ENCODE measurements around the gene ATF7.

Gene ATF7

GRCh38 chr12:53486736-53487487 lies 139.3 kb downstream of the ATF7 start (continued):
- TF ChIP-seq ZNF148 (tag by site-specific recombination; IDR thresholded peaks at IDR 0.05; ENCODE audit: borderline replicate concordance) (no peak), OVOL3 (tag by site-specific recombination; IDR thresholded peaks at IDR 0.05) (no peak)

- peaks cover 8 to 67% of the 10 kb centered on the region in 2 experiments; a peak in 2 of 3 replicates for H3K36me3 ChIP-seq (ENCODE audit: control insufficient read depth in 2 of 2, insufficient read depth in 1 of 2, low read length in 2 of 2)
- H3K4me3 ChIP-seq (ENCODE audit: low read depth, low read length), result no peak overlapping the region
- H3K4me1 ChIP-seq (ENCODE audit: control insufficient read depth, insufficient read depth, low read length), result no peaks in the 10 kb centered on the region
- H3K27ac ChIP-seq (ENCODE audit: extremely low read depth, low read depth, low read length), result 0 out of 2 replicates have a peak overlapping the region, but pooled peaks have one; percentile 10
- TF ChIP-seq ZNF423 (tag by site-specific recombination; IDR thresholded peaks at IDR 0.05) (no peak), ZBTB44 (tag by site-specific recombination; IDR thresholded peaks at IDR 0.05) (no peak), MYNN (tag by site-specific recombination; IDR thresholded peaks at IDR 0.05; ENCODE audit: borderline replicate concordance) (no peak), KLF10 (tag by site-specific recombination; IDR thresholded peaks at IDR 0.05) (no peak), ZNF521 (tag by site-specific recombination; IDR thresholded peaks at IDR 0.05) (no peak), ZSCAN18 (tag by site-specific recombination; IDR thresholded peaks at IDR 0.05) (no peak), PRDM10 (tag by site-specific recombination; IDR thresholded peaks at IDR 0.05) (peak; percentile 59), SCRT2 (tag by site-specific recombination; IDR thresholded peaks at IDR 0.05) (peak; percentile 57), MZF1 (tag by site-specific recombination; IDR thresholded peaks at IDR 0.05; ENCODE audit: borderline replicate concordance) (no peak), ZNF19 (tag by site-specific recombination; IDR thresholded peaks at IDR 0.05; ENCODE audit: low read depth) (no peak), ZNF645 (tag by site-specific recombination; IDR thresholded peaks at IDR 0.05) (no peak)
- CTCF ChIA-PET, result interaction anchor here (1.0 kb wide), 1 partner anchor 260 kb away, joined by 5 read pairs; no protein-coding TSS in a partner anchor
- POLR2A ChIA-PET, result interaction anchor here (1.3 kb wide), 1 partner anchor 15 kb away, joined by 4 read pairs; the partner anchor contains the start of gene TARBP2
- no peaks in the 10 kb centered on the region for H3K9me3 ChIP-seq (ENCODE audit: control insufficient read depth, insufficient read depth, low read depth, low read length)
These were observed 140.0 kb downstream of the ATF7 start for GRCh38 chr12:53485955-53486735.

Measured in HEK293 (cell line).